Gastrocnemius medialis (tissue), 4 donors: ENCODE results near the gene GABBR2.

ENCODE experiments used
- POLR2A ChIP-seq, 2 donors: fragments of 450-650 bp; IDR thresholded peaks; one replicate each; pipeline ENCODE4 v1.6.1; 2017; ENCODE audit warnings: antibody characterized with exemption in 2 of 2, mild to moderate bottlenecking in 2 of 2, moderate library complexity in 2 of 2
- TF ChIP-seq, protein P1 (sequence below), 5 experiments: fragments of 450-650 bp in 3 of 5; fragments of 200-600 bp in 2 of 5; sonication (generic) in 2 of 5; IDR thresholded peaks in 4 of 5; conservative IDR thresholded peaks in 1 of 5; 1 replicate in 4 of 5; 2 replicates in 1 of 5; pipeline ENCODE4 v1.5.1; 2016 to 2019; ENCODE audit warnings: antibody characterized with exemption in 5 of 5, mild to moderate bottlenecking in 3 of 5, moderate library complexity in 3 of 5

GRCh38 chr9:98332405-98332831 is 376.3 kb downstream of the GABBR2 start:
- TF ChIP-seq, protein P1, sequence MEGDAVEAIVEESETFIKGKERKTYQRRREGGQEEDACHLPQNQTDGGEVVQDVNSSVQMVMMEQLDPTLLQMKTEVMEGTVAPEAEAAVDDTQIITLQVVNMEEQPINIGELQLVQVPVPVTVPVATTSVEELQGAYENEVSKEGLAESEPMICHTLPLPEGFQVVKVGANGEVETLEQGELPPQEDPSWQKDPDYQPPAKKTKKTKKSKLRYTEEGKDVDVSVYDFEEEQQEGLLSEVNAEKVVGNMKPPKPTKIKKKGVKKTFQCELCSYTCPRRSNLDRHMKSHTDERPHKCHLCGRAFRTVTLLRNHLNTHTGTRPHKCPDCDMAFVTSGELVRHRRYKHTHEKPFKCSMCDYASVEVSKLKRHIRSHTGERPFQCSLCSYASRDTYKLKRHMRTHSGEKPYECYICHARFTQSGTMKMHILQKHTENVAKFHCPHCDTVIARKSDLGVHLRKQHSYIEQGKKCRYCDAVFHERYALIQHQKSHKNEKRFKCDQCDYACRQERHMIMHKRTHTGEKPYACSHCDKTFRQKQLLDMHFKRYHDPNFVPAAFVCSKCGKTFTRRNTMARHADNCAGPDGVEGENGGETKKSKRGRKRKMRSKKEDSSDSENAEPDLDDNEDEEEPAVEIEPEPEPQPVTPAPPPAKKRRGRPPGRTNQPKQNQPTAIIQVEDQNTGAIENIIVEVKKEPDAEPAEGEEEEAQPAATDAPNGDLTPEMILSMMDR (IDR thresholded peaks at IDR 0.05 in 4 of 5, conservative IDR thresholded peaks at IDR 0.05 in 1 of 5) = no peak
- TF ChIP-seq POLR2A (IDR thresholded peaks at IDR 0.05) = no peak
